ENCODE measurements around the gene LIPG.

LIPG gene

DNA sequence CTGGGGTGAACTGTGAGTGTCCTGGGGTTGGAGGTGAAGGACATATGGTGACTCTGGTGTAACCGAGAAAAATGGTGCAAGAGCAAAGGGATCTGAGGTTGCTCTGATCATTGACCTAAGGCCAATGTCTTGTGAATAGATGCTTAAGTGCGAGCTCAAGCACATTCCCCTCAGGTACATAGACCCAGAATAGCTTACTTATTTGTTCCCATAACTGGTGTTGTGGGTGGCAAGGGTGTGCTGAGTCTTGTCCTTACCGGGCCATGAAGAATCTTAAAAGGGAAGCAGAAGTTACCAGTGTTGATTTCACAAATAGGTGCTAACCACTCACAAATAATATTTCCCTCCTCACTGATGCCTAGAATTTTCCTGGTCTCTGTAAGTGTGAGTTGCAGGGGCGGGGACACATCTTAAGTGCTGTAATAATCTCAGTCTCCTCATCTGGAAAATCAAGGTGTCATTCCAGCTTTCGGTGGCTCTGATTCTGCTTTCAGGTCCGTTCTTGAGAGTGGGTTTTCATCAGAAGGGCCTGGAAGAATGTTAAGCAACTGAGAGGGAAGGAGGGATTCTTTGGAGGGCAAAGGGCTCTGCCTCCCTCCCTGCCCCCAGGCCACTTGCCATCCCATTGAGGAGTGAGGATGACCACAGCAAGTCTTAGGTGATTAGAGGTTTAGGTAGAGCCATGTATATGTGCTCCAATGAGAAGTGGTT lies 54.9 kb downstream of the LIPG start:
- no peak for DNase-seq

DNA sequence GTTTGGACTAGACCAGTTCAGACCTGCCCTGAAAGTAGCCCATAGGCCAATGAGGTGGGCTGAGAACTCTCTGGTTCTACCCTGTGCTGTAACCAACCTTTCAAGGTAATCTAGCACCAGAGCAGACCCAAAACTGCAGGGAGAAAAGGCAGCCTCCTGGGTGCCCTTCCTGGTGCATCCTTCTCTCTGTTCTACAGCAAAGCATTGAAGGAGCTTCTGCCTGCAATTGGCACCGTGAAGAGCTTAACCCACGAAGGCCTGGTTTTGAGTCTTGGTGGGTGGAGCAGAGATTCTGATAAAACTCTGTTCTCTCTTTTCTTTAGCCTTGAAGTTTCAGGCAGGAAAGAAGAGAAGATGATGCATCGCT lies 55.5 kb downstream of the LIPG start:
- DNase-seq: no peak

DNA sequence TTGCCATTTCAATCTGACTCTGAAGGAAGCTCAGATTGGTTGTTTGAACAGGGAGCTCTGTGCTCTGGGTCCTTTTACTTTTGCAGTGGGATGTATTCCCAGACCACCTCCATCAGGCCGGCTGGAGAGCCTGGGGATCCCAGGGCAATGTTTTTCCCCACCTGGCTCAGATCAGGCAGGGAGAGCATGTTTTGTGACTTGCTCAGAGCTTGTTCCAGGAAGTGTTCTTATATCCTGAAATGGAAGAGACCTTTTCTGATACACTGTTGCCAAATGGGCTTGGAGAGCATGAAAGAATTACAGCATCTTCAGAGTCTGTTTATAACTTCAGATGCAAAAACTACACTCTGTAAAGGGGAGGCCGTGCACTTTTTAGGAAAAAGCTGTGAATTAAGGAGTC lies 56.0 kb downstream of the LIPG start:
- no peak for DNase-seq

DNA sequence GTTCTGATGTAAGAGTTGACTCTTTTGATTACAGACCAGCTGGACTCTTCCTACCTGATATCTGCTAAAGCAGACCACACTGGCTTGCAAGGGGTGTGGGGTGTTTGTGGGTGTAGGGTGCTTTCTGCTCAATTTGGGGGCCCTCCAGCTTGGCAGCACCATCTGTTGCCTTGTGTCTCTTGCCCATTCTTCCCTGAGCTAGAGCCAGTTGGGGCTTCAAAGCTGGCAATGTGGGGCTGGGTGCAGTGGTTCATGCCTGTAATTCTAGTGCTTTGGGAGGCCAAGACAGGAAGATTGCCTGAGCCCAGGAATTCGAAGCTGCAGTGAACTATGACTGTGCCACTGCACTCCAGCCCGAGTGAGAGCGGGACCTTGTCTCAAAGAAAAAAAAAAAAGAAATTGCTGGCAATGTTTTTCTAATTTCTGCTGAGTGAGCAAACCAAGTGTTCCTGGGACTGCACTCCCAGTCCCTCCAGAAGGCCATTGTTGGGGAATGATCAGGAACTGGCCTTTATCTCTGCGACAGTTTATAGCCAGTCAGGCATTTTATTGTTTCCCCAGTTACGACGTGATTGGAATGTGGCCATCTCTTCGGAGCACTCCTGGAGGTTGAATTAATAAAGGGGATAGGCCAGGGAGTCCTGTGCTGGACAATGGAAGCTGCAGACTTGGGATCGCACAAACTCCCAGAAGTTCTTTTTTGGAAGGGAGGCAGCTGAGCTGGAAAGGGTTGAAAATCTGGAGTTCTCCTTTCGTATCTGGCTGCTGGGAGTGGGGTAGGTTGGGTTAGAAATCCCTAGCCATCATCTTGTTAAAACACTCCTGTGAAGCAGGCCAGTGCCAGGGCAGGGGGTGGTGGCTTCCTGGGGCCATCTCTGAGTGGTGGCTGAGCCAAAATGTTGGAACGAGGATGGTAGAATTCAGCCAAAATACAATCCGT lies 57.2 kb downstream of the LIPG start:
- no peak for DNase-seq

DNA sequence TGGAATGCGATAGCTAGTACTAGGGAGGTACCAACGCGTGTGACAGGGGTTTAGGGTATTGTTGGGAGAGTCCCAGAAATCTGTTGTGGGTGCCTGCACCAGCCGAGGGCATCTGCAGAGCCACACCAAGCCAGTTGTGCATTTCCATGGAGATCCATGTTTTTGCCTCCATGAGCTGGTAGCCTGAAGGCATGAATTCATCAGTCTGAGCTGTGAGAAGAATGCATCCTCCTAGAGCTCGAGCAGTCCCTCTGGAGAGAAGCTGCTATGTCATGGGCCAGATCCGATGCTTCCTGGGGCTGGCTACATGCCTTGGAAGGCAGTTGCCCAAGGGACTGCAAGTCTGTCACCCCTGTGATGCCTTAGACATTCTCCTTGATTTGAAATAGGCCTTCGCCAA lies 57.9 kb downstream of the LIPG start:
- no peak for DNase-seq

DNA sequence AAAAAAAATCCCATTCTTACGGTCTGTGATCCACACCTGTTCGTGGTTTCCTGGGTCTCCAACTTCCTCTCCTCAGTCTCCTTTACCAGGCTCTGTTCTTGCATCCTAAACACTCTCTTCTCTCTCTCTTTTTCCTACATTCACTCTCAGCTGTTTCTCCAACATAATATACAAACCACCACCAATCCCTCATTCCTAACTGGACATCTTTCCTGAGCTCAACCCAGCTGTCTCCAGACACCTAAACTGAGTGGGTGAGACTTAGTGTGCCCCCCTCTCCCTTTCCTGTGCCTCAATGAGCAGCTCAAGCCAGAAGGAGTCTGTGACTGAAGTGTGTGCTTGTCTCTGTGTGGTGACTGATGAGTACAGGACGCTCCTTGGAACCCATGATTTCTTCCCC lies 59.4 kb downstream of the LIPG start:
- DNase-seq: no peak

DNA sequence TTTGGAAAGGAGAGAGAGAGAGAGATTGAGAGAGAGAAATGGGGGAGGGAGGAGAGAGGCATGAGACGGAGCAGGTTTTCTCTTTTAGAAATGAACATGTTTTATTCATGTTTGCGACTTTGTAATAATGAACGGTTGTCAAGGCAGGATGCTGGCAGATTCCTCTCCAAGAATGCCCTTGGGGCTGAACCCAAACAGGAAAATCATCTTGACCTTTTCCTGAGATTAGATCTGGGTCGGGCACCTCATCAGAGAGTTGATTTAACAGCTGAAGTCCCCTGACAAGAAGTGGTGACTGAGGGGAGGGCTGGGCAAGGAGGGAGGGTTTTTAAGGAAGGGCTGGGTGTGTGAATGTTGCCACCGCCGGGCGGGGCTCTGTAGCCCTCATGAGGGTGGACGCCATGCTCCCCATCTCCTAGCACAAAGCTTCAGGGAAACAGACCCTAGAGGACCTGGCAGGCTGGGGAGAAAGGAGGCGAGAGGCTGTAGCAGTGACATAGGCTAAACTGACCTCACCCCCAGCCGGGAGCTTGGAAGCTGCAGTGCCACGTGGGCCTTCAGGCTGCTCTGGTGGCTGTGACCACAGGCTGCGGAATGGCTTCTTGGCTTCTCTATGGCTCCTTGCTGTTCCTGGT lies 60.0 kb downstream of the LIPG start:
- DNase-seq: no peak

DNA sequence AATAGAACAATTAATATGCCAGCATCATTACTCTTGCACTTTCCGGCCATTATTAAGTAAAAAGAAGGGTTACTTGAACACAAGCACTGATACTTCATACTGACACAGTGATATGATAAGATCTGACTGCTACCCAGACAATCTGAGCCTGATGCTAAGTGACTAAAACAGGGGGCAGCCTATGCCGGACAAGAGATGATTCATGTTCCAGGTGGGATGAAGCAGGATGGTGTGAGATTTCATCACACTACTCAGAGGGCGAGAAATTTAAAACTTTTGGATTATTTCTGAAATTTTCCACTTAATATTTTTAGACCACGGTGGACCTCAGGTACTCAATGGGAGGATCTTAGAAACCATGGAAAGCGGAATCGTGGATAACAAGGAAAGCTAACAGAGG lies 61.7 kb downstream of the LIPG start:
- DNase-seq: no peak

DNA sequence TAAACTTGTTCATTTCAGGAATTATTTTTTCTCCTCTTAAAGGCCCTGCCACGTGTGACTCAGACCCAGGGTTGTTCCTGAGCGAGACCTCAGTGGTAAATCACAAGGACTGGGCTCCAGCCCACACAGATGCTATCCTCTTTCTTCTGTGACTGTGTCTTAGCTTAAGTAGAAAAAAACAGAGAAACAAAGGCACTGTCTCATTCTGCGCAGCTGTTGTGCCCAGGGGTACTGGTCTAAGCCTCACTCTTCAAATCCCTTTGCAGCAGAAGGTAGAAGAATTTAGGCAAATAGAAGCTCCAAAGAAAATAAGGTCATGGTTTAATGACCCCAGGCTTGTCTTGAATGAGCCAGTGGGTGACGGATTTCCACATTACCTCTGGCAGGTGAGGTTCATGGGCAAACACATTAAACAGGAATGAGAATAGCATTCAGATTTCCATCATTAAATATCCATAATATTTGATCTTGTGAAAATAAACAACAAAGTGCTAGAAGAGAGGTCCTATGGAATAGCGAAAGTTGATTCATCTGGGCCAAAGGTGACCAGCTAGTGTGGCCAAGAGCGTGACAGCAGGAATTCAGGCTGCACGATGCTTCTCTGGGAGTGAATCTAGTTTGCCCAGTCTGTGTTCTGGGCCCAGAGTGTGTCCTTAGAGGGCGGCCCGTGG lies 63.3 kb downstream of the LIPG start:
- DNase-seq: no peak

DNA sequence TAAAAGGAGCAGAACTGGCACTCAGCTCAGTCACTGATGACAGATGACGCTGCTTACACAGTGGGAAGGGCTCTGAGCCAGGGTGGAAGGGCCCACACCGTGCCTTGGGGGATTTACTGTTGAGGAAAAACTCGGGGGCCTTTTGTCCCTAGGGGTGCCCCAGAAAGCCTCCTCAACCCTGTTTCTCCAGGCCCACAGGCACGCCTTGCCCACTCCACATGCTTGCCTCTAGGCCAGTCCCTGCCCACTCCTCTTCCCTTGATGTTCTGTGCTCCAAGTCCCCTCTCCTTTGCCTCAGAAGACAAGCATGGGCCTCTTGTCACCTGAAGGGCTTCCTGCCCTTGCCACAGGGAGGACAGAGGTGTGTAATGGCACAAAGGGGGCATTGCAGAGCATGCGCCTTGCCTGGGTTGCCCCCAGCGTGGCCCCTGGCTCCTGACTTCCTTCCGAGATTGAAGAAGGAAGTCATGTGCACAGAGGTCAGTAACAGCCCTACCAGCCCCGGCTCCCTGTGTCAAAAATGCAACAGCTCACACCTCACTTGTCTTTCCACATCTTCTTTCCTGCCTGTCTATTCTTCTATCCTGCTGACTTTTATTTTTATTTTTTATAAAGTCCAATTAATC lies 65.1 kb downstream of the LIPG start:
- DNase-seq: no peak

DNA sequence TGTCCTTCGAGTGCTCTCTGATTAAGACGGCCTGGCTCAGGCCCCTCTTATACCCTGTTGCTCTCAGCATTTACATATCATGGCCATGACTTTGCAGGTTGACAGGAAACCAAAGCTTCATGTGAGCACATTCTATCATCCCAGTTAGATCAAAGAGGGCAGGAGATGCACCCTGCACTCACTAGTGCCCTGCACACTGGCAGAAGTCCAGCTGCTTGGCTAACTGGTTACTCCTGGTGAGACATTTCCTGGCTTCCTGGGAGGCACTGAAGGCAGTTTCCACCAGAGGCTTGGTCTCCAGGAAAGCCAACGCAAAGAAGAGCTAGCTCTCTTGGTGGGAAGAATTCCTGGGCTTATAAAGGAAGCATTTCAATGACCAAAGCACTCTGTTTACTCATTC lies 66.3 kb downstream of the LIPG start:
- no peak for DNase-seq

DNA sequence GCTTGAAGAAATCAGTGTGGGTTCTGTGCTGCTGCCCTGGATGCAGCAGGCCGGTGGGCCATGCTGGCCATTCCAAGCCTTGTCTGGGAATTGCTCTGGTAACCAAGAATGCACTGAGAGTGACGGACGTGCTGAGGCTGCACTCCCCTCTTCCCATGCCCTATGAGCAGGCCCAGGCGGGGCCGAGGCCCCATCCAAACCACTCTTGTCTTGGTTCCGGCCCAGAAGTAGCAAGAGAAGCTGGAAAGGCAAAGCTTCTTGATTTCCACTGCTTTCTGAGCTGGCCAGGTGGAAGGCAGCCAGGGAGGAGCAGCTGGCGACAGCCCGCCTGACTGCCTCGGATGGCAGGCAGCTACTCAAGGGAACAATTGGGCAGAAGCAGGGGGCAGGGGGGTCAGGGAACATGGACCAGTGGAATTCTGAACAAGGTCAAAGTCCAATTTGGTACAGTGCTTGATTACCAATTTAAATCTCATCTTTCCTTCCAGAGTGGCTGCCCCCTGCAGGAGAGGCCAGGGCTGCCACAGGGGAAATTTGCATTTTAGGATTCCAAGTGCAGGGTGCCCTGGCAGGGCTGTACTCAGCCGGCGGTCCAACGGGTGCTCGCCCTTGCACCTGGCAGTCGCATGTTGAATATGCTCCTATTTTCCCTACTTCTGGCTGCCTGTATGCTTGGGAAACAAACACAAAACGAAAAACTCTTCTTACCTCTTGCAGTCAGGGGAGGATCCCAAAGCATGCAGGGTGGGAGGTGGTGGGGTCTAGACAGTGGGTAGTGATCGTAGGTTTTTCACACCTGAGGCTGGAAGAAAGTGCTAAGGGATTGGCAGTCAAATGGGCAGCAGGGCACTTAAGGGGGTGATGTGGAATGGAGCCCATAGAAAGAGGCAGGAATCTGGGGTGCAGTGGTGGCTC lies 67.3 kb downstream of the LIPG start:
- no peak for DNase-seq

DNA sequence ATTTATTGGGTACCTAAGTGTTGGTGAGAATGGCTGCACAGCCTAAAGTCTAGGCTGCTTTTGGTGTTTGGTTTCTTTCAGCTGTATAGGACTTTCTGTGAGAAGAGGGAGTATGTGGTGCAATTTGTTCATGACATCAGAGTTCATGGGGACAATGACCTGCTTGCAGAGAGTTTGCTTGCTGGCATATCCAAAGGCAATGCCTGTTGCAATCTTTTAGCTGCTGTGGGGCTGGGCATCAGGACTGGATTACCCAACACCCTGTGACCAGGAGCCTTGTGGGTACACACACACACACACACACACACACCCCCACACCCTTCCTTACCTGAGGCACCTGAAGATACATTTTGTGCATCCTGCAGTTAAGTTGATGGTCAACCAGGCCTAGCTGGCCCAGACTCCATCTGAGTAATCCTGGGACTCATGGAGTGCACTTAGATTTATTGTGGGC lies 68.4 kb downstream of the LIPG start:
- DNase-seq: no peak

DNA sequence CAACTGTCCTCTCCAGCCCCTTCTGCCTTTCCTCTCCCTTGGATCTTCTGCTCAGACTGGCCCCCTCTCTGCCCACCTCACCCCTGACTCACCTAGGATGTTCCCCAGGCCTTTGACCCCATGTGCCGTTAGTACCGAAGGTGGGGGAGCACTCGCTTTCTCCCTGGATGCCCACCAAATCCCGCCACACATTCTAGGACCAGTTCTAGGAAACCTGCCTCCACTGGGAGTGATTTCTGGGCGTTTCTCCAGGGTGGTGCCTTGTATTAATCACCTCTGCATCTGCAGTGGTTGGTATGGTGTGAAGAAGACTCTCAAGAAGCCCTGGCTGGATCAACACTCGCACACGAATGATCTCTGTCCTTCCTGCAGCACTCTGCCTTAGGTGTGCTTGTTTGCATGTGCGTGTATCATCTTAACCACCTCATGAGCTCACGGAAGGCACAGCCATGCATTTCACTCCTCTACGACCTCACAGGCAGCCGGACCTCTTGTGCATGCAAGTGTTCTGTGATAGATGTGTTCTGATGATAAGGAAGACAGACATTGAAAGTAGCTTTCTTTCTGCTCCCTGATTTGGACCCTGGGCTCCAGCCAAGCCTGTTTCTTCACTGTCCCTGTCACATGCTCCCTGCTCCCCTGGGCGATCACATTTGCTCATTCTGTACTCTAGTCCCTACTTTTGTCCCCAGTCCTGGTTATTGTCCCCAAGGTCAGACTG lies 69.4 kb downstream of the LIPG start:
- no peak for DNase-seq

DNA sequence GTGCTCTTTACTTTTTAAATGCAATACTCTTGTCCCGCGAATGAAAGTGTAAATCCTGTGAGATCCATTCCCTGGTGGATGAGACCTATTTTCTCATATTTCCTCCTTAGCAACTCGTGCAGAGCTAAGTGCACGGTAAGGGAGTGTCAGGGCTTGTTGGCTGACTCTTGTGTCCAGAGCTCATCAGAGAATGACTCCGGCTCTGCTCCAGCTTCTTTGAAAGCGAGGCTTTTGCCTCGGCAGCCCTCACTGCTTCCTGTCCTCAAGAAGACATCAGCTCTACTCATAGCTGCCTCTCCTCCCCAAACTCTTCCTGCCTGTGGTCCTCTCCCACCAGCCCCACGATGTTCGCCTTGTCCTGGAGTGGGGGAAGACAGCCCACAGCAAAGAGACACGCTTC lies 70.7 kb downstream of the LIPG start:
- no peak for DNase-seq

DNA sequence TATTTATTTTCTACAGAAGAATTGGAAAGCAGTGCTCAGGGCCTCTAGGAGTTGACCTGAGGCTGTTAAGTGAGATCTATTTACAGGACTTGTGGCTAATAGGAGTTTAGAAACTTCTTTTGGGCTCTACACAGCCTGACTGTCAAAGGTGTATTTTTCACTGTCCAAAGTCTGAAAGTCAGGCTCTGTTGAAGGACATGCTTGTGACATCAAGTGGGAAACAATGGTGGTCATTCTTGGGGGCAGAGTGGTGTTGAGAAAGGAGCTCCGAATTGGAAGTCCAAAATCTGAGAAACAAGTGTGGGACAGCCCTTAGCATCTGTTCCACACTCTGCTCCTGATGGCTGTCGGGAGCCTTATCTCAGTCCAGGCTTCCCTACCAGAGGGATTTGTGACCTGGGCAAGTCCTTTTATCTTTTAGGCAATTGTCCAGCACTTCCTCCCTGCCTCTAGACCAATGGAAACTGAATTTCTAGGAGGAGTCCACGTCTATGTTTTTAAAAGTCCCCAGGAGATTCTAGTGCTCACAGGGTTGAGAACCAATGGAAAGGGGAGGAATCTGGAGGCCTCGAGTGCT lies 76.4 kb downstream of the LIPG start:
- no peak for DNase-seq

DNA sequence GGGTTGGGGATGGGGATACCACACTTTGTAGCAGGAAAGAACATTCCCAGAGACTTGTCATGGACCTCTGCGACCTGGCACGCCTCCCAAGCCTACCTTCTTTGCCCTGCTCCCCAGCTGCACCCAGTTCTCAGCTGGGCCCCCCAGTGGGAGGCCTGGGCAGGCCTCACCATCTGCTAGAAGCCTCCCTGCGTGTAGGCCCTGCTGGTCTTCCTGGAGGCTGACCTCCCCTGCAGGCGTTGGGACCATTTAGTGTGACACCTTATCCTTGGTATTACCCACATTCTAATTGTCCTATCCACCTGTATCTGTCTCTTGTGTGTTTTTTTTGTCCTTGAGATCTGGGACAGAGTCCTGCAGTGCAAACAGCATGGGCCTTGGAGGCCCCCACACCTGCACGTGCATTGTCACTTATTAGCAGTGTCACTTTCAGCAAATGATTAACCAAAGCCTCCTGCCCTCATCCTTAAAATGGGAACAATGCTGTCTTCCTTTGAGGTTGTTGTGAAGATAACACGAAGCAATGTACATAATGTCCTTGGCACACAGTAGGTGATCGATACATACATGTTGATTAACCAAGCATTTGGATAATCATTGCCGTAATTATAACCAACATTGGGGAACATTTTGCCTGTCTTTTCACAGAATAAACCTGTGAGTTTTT lies 77.2 kb downstream of the LIPG start:
- DNase-seq: no peak

DNA sequence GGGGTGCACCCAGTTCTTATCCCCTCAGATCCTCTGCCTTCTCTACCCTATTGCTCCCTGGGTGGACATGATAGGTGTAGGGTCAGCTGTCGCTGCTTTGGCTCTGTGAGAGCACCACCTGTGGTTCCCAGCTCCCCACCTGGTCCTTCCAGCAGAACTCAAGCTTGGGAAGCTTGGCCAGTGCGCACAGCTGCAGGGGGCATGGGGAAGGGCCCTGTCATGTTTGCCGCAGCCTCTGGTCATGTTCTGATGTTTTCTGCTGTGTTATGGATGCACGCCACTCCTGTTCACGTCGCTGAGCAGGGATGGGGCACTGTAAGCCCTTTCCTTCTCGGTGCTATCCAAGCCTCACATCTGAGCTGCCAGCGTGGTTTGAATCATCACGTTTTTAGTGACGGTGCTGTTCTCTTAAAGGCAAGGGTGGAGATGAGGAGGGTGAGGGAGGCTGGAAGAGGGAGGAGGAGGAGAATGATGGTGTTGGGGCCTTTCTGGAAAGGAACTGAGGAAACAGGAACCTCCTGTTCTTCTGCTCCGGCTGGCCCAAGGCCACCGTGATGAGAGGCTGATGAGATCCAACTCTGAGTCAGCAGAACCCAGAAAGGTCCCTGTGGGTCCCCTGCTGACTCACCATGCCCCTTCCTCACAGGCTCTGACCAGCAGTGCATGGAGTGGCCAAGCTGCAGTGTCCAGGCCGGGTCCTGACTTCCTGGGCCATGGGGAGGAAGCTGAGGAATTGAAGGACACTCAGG lies 78.0 kb downstream of the LIPG start:
- DNase-seq: no peak

DNA sequence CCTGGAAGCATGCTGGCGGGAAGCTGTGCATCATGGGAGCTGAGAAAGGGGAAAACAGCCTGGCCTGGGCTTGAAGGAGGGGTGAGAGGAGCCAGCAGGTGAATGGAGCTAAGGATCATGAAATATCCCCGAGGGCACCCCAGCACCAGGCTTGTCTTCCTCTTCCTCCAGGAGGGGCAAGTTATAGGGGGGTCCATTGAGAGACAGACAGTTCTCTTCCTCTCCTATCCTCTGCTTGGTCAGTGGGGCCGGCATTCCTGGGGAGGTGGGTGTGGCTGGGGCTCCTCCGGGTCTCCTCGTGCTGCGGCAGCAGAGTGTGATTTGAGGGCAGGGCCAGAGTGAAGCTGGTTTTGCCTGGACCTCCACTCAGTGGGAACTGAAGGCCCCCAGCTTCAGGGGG lies 78.9 kb downstream of the LIPG start:
- DNase-seq: no peak
